Measurements from ENCODE around the gene OR14C36. TPM values are rescaled to one million over a fixed set of nuclear protein-coding genes. Genes with fewer than 3 reads are reported as not detected.

The OR14C36 gene
- polyA plus RNA-seq, 1 of the 3 experiments (the other 2 are of a cell fraction), result not detected

- ChIA-PET POLR2A (no interaction called here), CTCF (no interaction called here)
- Histone ChIP-seq H3K9me3 (no peaks in the 10 kb centered on the region), H3K9me2 (no peaks in the 10 kb centered on the region), H2AFZ (ENCODE audit: low read depth) (no peak overlapping the region), H3K9ac (no peak overlapping the region), H3F3A (replicated peaks; ENCODE audit: insufficient read depth) (no peaks in the 10 kb centered on the region), H3K36me3 (replicated peaks in 1 of 2; ENCODE audit: control insufficient read depth in 1 of 2, insufficient read depth in 2 of 2, low read length in 1 of 2) (no peaks in the 10 kb centered on the region), H3K4me1 (ENCODE audit: control insufficient read depth in 1 of 2, insufficient read depth in 2 of 2, low read depth in 1 of 2, low read length in 1 of 2) (no peaks in the 10 kb centered on the region; a peak in 1 of 4 replicates), H4K20me1 (ENCODE audit: insufficient read depth) (no peaks in the 10 kb centered on the region), H3K27me3 (ENCODE audit: insufficient read depth) (no peaks in the 10 kb centered on the region), H3K4me2 (no peak overlapping the region), H3K4me3 (ENCODE audit: low read depth in 2 of 2, low read length in 1 of 2) (no peak overlapping the region), H3K79me2 (ENCODE audit: insufficient read depth) (no peaks in the 10 kb centered on the region), H3K27ac (ENCODE audit: low read depth in 2 of 2, low read length in 1 of 2) (no peak overlapping the region)
- no peak for TF ChIP-seq MEF2A (IDR thresholded peaks at IDR 0.05; ENCODE audit: borderline replicate concordance, low read depth)
- DNase-seq, result no peak
- 2% methylated on average over 3 of the region's 3 CpGs for WGBS (ENCODE audit: low lambda C conversion rate)
These were observed 28.3 kb downstream of the OR14C36 start for GRCh38 chr1:248376916-248377315.

GRCh38 chr1:248380854-248381253 lies 32.3 kb downstream of the OR14C36 start:
- Histone ChIP-seq H3F3A (replicated peaks; ENCODE audit: insufficient read depth) (no peaks in the 10 kb centered on the region), H3K27me3 (ENCODE audit: insufficient read depth) (no peaks in the 10 kb centered on the region), H4K20me1 (ENCODE audit: insufficient read depth) (no peaks in the 10 kb centered on the region), H3K36me3 (replicated peaks in 1 of 2; ENCODE audit: control insufficient read depth in 1 of 2, insufficient read depth in 2 of 2, low read length in 1 of 2) (no peaks in the 10 kb centered on the region), H2AFZ (ENCODE audit: low read depth) (no peak overlapping the region), H3K9me3 (no peaks in the 10 kb centered on the region), H3K4me3 (ENCODE audit: low read depth in 2 of 2, low read length in 1 of 2) (no peak overlapping the region), H3K4me2 (no peak overlapping the region), H3K9ac (no peak overlapping the region), H3K9me2 (no peaks in the 10 kb centered on the region), H3K27ac (ENCODE audit: low read depth in 2 of 2, low read length in 1 of 2) (no peak overlapping the region), H3K4me1 (ENCODE audit: control insufficient read depth in 1 of 2, insufficient read depth in 2 of 2, low read depth in 1 of 2, low read length in 1 of 2) (no peaks in the 10 kb centered on the region; a peak in 1 of 4 replicates), H3K79me2 (ENCODE audit: insufficient read depth) (no peaks in the 10 kb centered on the region)
- ChIA-PET POLR2A (no interaction called here), CTCF (no interaction called here)
- WGBS (ENCODE audit: low lambda C conversion rate), result 0% methylated on average over 3 of the region's 3 CpGs
- TF ChIP-seq NRF1 (IDR thresholded peaks at IDR 0.05; ENCODE audit: low read depth, low read length) (no peak), MXI1 (IDR thresholded peaks at IDR 0.05; ENCODE audit: low read depth, low read length) (no peak)
- DNase-seq, result no peak

GRCh38 chr1:248388426-248388825 lies 39.9 kb downstream of the OR14C36 start:
- Histone ChIP-seq H3K36me3 (replicated peaks in 1 of 2; ENCODE audit: control insufficient read depth in 1 of 2, insufficient read depth in 2 of 2, low read length in 1 of 2) (no peaks in the 10 kb centered on the region), H3K4me2 (no peak overlapping the region), H3K79me2 (ENCODE audit: insufficient read depth) (no peaks in the 10 kb centered on the region), H3K9ac (no peak overlapping the region), H3K27me3 (ENCODE audit: insufficient read depth) (no peaks in the 10 kb centered on the region), H2AFZ (ENCODE audit: low read depth) (no peak overlapping the region), H3K9me3 (no peaks in the 10 kb centered on the region), H3K4me3 (ENCODE audit: low read depth in 2 of 2, low read length in 1 of 2) (no peak overlapping the region), H3K27ac (ENCODE audit: low read depth in 2 of 2, low read length in 1 of 2) (no peak overlapping the region), H3K4me1 (ENCODE audit: control insufficient read depth in 1 of 2, insufficient read depth in 2 of 2, low read depth in 1 of 2, low read length in 1 of 2) (no peaks in the 10 kb centered on the region), H3F3A (replicated peaks; ENCODE audit: insufficient read depth) (no peaks in the 10 kb centered on the region), H3K9me2 (no peaks in the 10 kb centered on the region), H4K20me1 (ENCODE audit: insufficient read depth) (no peaks in the 10 kb centered on the region)
- no peak for DNase-seq
- no peak for TF ChIP-seq RCOR1 (IDR thresholded peaks at IDR 0.05; ENCODE audit: low read length)
- TF ChIP-seq IRF3 (IDR thresholded peaks at IDR 0.05; ENCODE audit: low read depth, low read length), result no peak
- TF ChIP-seq EP300 (IDR thresholded peaks at IDR 0.05; ENCODE audit: borderline replicate concordance in 1 of 2, low read depth in 1 of 2, low read length in 1 of 2), result no peak
- 0% methylated on average over 2 of the region's 2 CpGs for WGBS (ENCODE audit: low lambda C conversion rate)
- ChIA-PET CTCF (no interaction called here), POLR2A (no interaction called here)
